Measurements from ENCODE around the gene VTCN1.

DNA sequence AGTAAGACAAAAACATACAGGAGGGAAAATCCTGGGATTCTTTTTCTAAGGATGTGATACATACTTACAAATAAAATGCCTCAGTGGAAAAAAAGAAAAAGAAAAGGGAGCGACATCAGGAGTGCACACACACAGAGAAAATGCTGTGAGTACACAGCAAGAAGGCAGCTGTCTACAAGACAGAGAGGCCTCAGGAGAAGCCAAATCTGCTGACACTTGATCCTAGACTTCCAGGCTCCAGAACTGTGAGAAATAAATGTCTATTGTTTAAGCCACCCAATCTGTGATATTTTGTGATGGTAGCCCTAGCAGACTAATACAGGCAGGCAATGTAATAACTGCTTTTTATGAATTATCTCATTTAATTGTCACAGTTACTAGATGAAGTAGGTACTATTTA, 72.2 kb downstream of the VTCN1 start:
- TF ChIP-seq, protein P1, sequence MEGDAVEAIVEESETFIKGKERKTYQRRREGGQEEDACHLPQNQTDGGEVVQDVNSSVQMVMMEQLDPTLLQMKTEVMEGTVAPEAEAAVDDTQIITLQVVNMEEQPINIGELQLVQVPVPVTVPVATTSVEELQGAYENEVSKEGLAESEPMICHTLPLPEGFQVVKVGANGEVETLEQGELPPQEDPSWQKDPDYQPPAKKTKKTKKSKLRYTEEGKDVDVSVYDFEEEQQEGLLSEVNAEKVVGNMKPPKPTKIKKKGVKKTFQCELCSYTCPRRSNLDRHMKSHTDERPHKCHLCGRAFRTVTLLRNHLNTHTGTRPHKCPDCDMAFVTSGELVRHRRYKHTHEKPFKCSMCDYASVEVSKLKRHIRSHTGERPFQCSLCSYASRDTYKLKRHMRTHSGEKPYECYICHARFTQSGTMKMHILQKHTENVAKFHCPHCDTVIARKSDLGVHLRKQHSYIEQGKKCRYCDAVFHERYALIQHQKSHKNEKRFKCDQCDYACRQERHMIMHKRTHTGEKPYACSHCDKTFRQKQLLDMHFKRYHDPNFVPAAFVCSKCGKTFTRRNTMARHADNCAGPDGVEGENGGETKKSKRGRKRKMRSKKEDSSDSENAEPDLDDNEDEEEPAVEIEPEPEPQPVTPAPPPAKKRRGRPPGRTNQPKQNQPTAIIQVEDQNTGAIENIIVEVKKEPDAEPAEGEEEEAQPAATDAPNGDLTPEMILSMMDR (tag by site-specific recombination; IDR thresholded peaks at IDR 0.05): no peak
- no peak for TF ChIP-seq ZNF274 (IDR thresholded peaks at IDR 0.05; ENCODE audit: low read length)
- TF ChIP-seq ZNF274 (tag by site-specific recombination; IDR thresholded peaks at IDR 0.05; ENCODE audit: borderline replicate concordance): no peak
- no peak for TF ChIP-seq SCRT2 (tag by site-specific recombination; IDR thresholded peaks at IDR 0.05)
- no peak for TF ChIP-seq MZF1 (tag by site-specific recombination; IDR thresholded peaks at IDR 0.05; ENCODE audit: borderline replicate concordance)
- no peak for TF ChIP-seq SALL2 (tag by site-specific recombination; IDR thresholded peaks at IDR 0.05; ENCODE audit: borderline replicate concordance)
- TF ChIP-seq ZNF169 (tag by site-specific recombination; IDR thresholded peaks at IDR 0.05): no peak
- TF ChIP-seq, protein P2, sequence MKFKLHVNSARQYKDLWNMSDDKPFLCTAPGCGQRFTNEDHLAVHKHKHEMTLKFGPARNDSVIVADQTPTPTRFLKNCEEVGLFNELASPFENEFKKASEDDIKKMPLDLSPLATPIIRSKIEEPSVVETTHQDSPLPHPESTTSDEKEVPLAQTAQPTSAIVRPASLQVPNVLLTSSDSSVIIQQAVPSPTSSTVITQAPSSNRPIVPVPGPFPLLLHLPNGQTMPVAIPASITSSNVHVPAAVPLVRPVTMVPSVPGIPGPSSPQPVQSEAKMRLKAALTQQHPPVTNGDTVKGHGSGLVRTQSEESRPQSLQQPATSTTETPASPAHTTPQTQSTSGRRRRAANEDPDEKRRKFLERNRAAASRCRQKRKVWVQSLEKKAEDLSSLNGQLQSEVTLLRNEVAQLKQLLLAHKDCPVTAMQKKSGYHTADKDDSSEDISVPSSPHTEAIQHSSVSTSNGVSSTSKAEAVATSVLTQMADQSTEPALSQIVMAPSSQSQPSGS (tag by site-specific recombination; IDR thresholded peaks at IDR 0.05; ENCODE audit: low read depth): no peak
- no peak for TF ChIP-seq ZNF121 (tag by site-specific recombination; IDR thresholded peaks at IDR 0.05)
